ENCODE results near the gene FOS.
A peak's percentile ranks its signal among the peaks of the same experiment; 100 is the strongest.
"Not testable (repeated sequence)": the region's sequence is repeated elsewhere in the genome, so short reads cannot be mapped to it uniquely, and the experiment has no call there.

The FOS gene

GRCh38 chr14:75278422-75279152 lies at the start of gene FOS:
FOS (plus strand) TSS chr14:75278828; CDS start chr14:75278983, 155 bp downstream.
- DNase-seq (ENCODE audit: low read depth in 2 of 2), result peak; percentile 72 to 78

DNA sequence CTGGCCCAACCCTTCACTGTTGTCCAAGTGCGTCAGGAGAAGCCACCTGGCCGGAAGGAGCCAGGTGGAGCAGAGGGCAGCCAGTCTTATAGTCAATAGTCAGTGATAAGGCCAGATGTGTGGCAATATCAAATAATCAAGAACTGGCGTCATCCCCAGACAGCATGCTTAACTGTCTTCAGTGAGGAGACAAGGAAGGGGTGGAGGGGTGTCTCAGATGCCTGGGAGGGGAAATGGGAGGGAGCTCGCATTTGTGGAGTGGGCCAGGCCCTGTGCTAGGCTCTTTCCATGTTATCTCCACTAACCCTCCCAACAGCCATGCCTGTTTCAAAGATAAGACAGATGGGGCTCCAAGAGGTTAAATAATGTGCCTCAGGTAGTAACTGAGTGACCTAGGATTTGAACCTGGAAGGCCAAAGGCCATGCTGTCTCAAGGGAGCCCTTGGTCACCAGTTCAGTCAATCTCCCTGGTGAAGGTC lies 48.9 kb upstream of the FOS start:
- DNase-seq (ENCODE audit: low read depth in 2 of 2), result no peak

GRCh38 chr14:75230140-75230792 lies 48.4 kb upstream of the FOS start:
- peak in 1 of 2 donors; percentile 12 for DNase-seq (ENCODE audit: low read depth in 2 of 2)

GRCh38 chr14:75231320-75231719 lies 47.3 kb upstream of the FOS start:
- DNase-seq (ENCODE audit: low read depth in 2 of 2), result no peak

GRCh38 chr14:75232191-75232590 lies 46.4 kb upstream of the FOS start:
- DNase-seq (ENCODE audit: low read depth in 2 of 2), result no peak

DNA sequence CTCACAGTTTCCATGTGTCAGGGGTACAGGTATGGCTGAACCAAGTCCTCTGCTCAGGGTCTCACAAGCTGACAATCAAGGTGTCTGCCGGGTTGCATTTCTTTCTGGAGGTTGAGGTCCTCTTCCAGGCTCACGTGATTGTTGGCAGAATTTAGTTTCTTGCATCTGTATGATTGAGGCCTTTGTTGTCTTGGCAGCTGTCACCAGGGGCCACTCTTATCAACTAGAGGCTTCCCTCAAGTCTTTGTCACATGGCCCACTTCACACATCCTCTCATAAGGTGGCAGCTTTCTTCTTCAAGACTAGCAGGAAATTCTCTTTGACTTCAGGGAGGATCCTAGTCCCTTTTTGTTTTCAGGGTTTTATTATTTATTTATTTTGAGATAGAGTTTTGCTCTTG lies 46.0 kb upstream of the FOS start:
- peak in 1 of 2 donors; percentile 2 for DNase-seq (ENCODE audit: low read depth in 2 of 2)

DNA sequence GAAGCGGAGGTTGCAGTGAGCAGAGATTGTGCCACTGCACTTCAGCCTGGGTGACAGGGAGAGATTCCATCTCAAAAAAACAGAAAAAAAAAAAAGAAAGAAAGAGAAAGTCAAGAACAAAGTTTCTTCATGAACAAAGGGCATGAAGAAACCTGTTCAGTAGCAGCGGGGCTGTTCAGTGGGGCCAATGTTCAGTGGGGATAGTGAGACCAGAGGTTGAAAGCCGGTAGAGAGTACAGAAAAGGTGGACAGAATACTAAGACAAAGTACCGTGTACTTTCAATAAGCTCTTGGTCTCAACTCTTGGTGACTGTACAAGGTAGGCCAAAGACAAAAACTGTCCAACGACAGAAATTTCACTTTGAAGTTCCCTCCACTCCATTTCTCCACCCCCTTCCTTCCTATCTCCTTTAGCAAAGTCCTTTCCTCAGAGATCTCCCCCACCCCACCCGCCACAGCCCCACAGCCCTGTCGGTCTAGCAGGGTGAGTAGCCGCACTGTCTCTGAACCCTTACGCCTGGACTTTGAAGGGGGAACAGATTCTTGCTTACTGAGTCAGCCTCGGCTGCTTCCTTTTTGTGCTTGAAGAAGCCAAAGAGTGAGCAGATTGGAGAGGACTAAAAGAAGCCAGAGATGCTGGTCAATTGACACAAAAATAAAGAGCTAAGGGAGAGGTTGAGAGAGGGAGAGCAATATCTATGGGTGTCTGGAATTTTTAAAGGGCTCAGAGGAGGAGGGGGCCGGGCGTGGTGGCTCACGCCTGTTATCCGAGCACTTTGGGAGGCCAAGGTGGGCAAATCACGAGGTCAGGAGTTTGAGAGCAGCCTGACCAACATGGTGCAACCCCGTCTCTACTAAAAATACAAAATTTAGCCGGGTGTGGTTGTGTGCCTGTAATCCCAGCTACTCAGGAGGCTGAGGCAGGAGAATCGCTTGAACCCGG lies 44.2 kb upstream of the FOS start:
- DNase-seq (ENCODE audit: low read depth in 2 of 2), result no peak

GRCh38 chr14:75235198-75235597 lies 43.4 kb upstream of the FOS start:
- DNase-seq (ENCODE audit: low read depth in 2 of 2), result not testable (repeated sequence)

DNA sequence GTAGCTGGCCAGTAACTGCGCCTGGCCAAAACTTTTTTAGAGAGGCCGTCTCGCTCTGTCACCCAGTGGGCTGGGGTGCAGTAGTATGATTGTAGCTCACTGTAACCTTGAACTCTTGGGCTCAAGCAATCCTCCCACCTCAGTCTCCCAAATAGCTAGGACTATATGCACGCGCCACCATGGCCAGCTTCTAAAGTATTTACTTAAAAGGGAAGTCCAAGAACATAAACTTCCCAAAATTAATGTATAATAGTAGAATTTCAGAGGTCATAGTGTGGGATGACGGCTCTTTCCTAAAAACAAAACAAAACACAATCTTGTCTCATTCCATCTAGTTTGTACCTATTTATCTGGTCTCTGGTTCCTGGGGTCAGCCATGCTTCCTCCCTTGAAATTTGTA lies 42.2 kb upstream of the FOS start:
- no peak for DNase-seq (ENCODE audit: low read depth in 2 of 2)

DNA sequence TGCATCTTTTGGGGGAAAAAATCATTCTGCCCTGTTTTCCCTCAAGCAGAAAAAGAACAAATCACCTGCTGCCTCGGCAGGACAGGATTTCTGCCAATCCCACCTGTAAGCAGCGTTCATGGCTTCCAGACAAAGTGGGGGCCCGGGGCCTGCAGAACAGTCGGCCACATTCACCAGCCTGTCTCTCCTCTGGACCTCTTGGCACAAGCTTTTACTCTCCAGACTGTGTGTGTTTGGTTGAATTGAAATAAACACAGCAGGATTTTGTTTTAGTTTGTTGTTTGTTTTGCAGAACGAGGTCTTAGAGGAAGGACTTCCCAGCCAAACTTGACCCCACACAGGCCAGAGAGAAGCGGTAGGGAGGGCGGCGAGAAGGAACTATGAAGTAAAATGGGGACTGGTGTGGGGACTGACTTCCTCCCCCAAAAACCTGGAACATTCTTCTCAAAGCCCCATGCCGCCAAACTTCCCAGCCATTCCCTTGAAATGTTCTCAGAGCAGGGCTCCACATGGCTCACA lies 41.7 kb upstream of the FOS start:
- DNase-seq (ENCODE audit: low read depth in 2 of 2), result no peak

- DNase-seq (ENCODE audit: low read depth in 2 of 2), result no peak
These were observed 39.7 kb upstream of the FOS start for GRCh38 chr14:75238756-75239455.

DNA sequence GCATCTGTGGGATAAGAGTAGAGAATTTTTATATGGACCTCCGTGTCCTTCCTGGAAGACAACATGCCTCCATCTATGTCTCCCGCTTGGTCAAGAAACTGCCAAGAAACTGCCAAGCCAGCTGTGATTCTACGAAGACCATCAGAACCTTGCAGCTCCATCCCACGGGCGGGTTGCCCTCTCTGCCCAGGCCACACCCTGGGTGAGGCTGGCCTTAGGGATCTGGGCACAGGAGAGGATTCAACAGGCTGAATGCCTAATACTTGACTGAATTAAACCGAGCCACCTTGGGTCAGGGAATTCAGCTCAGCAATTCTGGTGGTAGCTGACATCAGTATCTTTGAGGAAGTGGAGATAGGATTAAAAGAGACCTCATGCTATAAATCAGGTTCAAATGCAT lies 37.8 kb upstream of the FOS start:
- DNase-seq (ENCODE audit: low read depth in 2 of 2), result no peak

- no peak for DNase-seq (ENCODE audit: low read depth in 2 of 2)
These were observed 35.9 kb upstream of the FOS start for GRCh38 chr14:75242546-75243273.

DNA sequence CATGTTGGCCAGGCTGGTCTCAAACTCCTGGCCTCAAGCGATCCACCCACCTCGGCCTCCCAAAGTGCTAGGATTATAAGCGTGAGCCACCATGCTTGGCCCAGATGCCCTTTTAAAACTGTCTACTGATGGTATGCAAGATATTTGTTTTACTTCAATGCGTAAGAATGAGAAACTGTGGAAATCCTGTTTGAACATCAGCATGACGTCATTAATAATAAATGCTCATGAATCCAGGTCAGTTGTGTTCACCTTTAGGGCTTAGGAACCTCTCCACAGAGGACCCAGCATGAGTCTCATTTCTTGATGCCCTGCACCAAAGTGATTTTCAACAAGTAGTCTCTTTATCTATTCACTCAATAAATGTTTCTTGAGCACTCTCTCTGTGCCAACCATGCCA lies 34.5 kb upstream of the FOS start:
- no peak for DNase-seq (ENCODE audit: low read depth in 2 of 2)

GRCh38 chr14:75246546-75247285 lies 31.9 kb upstream of the FOS start:
- DNase-seq (ENCODE audit: low read depth in 2 of 2), result no peak

DNA sequence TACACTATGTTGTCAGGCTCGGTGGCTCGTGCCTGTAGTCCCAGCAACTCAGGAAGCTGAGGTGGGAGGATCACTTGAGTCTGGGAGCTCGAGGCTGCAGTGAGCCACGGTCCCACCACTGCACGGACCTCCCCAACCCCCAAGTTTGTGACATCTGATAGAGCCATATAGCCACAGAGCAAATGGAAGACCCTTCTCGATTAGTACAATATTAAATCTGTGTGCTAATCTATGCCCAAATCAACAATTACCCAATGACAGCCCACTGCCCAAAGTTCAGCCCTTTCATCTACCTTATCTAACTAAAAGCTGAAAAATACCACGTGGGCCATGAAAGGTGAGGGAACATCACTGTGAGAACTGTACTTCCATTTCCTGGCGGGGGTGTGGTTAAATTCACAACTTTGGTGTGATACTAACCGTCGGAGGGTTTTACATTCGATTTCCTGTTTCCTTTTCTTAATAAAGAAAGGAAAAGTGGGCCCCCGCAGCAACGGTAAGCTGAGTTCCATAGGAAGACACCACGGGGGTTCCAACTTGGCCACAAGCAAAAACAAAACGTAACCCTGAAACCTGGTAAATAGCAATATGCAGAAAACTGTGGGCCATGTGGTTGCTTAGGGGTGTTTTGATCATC lies 31.2 kb upstream of the FOS start:
- no peak for DNase-seq (ENCODE audit: low read depth in 2 of 2)

- no peak for DNase-seq (ENCODE audit: low read depth in 2 of 2)
These were observed 30.7 kb upstream of the FOS start for GRCh38 chr14:75247939-75248338.

GRCh38 chr14:75249251-75249957 lies 29.2 kb upstream of the FOS start:
- peak; percentile 34 to 54 for DNase-seq (ENCODE audit: low read depth in 2 of 2)

DNA sequence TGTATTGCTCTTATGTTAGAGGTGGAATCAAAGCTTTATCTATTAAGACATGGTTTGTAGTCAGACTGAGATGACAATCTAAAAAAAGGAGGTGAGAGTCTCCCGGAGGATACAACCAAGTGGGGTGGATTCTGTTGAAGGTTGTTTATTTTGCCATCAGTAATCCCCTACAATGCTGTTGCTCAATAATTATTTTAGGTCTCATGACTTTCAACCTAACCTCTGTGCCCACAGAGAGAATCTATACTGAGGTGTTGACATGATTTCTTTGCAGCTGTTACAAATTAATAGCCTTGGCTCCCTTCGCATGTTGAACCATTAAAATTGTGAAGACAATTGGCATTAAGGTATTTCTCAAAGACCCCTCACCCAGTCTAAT lies 28.7 kb upstream of the FOS start:
- DNase-seq (ENCODE audit: low read depth in 2 of 2), result no peak

All from stimulated activated CD4-positive, alpha-beta T cell treated with anti-CD3 and anti-CD28 coated beads, Interleukin-1b, Interleukin-23, amount 100 ng/mL, for 1 hour (primary cell).